GM18951 (cell line): ENCODE results near the gene CPT1C.

Source experiments
- POLR2A ChIP-seq: IDR thresholded peaks from 4 replicates; pipeline ENCODE4 v1.6.1; 2011; ENCODE audit warnings: mild to moderate bottlenecking; ENCODE audit not compliant: insufficient read length, insufficient read depth; ENCODE audit errors: extremely low read depth
- in situ Hi-C: fragments of 300-500 bp; cut with MboI; formaldehyde crosslinking; loops from one replicate; pipeline ENCODE4 v1.12.0; 2022; ENCODE audit warnings: low sequenced_read_pairs, mixed read lengths, inconsistent platforms; ENCODE audit not compliant: unreplicated experiment

Gene CPT1C

GRCh38 chr19:49655570-49656455, 35.1 kb upstream of the CPT1C start:
- no peak for TF ChIP-seq POLR2A
- in situ Hi-C loops, result no loop called here

DNA sequence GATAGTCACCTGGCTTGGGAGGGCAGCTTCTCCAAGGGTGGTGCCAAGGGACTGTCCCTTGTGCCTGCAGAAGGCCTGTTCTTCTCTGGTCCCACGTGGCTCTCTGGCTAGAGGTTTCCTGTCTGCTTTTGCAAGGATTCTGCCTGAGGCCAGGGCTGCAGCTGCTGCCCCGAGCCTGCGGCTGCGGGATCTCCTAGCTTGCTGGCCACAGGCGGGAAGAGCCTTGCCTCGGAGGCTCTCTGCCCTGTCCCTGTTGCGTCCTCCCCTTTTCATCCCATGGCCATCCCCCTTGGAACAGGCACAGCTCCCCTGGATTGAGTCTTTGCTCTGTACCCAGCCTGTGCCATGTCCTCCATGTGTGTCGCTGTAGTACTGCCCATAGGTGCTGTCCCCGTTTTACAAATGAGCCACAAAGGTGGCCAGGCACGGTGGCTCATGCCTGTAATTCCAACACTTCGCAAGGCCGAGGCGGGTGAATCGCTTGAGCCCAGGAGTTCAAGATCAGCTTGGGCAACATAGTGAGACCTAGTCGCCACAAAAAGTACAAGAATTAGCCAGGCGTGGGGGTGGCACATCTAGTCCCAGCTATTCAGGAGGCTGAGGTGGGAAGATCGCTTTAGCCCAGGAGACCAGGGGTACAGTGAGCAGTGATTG, 34.3 kb upstream of the CPT1C start:
- TF ChIP-seq POLR2A, result no peak
- in situ Hi-C loops, result no loop called here

- in situ Hi-C loops, result no loop called here
- TF ChIP-seq POLR2A, result no peak
These were observed 33.3 kb upstream of the CPT1C start for GRCh38 chr19:49657493-49658138.

GRCh38 chr19:49658139-49658517, 32.8 kb upstream of the CPT1C start:
- in situ Hi-C loops, result no loop called here
- TF ChIP-seq POLR2A, result no peak

DNA sequence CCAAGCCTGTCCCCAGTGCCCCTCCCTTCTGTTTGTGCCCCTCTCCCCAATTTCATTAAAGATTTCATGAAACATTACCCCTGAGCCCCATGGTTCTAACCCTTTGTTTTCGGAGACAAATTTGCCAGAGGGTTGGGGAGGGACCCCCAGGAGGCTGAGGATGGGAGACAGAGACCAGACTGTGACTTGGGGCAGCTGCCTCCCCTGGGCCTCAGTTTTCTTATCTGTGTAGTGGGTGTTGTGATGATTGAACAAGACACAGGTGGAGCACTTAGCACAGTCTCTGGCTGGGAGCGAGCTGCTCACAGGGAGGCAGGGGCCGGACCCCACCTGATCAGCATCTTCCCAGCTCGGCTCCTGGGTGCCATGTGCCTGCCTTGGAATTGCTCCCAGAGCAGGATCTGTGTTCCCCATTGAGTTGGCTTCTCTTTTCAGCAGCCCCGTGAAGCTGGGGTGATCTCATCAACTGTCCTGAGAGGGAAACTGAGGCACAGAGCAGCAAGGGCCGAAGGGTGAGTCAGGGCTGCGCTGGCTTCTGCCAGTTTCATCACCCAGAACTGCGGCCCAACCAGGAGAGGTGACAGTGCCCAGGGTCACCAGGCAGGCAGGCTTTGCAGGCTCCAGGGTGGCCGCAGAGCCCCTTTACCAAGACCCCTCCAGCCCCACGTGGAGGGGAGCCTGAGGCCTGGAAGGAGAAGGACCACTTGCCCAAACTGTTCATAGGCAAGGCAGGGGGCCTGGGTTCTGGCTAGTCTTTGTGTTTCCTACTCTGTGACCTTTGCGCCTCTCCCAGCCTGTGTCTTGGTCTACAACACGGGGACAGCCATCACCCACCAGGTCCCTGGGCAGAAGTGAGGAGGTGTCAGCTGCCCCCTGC, 32.1 kb upstream of the CPT1C start:
- TF ChIP-seq POLR2A, result no peak
- in situ Hi-C loops, result no loop called here

- TF ChIP-seq POLR2A, result no peak
- in situ Hi-C loops, result no loop called here
These were observed 30.5 kb upstream of the CPT1C start for GRCh38 chr19:49660338-49660961.

GRCh38 chr19:49662011-49662410, 28.9 kb upstream of the CPT1C start:
- TF ChIP-seq POLR2A, result no peak
- in situ Hi-C loops, result no loop called here

DNA sequence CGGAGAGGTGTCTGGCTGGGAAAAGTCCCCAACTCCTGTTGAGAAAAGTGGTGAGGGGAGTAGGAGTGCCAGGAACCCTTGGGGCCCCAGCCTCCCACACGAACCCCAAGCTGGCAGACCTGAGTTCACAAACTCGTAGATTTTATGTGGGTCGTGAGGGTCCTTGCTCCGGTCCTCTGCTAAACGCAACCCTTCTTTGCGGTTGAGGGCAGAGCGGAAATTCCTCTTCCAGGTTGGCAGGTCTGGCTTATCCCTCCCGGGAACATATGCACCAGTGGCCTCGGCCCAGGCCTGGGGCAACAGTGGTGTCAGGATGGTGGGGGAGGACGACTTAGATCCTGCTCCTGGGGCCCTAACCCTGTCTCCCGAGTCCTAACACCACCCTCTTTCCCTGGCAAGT, 27.7 kb upstream of the CPT1C start:
- in situ Hi-C loops, result no loop called here
- no peak for TF ChIP-seq POLR2A

DNA sequence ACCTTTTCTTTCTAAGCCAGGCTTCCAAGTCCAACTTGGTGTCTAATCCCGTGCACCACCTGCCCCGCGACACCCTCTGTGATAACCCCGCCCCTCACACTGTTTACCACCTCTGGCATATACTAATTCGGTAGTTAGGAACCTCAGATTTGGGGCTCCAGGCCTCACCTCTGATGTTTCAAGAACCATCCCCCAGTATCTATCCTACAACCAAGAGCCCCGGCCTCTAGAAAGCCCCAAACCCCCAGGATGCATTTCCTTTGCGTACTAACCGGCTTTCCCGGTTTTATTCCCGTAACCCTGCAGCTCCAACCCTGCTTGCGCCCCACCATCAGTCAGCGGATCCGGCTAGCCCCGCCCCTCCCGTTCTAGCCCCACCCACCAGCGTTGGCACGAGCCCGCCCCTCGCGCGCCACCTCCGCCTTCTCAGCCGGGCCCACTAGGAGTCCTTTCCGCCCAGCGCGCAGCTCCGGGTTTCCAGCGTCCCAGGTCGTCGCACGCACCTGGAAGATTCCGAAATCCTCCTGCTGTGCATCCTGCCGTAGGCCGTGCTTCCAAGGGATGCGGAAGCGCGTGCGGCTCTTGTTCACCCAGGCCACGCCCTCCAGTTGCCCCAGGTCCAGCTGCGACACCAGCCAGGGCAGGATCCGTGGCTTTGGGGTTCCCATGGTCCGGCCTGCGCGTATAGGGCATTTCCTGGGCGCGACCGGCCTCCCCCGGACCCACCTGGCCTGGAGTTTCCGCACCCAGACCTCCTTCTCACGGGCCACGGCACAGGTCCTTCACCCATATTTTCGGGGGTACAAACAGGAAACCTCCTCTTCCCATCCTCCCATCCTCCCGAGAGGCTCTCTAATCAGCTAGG, 26.5 kb upstream of the CPT1C start:
- TF ChIP-seq POLR2A, result peak; percentile 74
- in situ Hi-C loops, result no loop called here

GRCh38 chr19:49665036-49665350, 25.9 kb upstream of the CPT1C start:
- in situ Hi-C loops, result no loop called here
- no peak for TF ChIP-seq POLR2A

DNA sequence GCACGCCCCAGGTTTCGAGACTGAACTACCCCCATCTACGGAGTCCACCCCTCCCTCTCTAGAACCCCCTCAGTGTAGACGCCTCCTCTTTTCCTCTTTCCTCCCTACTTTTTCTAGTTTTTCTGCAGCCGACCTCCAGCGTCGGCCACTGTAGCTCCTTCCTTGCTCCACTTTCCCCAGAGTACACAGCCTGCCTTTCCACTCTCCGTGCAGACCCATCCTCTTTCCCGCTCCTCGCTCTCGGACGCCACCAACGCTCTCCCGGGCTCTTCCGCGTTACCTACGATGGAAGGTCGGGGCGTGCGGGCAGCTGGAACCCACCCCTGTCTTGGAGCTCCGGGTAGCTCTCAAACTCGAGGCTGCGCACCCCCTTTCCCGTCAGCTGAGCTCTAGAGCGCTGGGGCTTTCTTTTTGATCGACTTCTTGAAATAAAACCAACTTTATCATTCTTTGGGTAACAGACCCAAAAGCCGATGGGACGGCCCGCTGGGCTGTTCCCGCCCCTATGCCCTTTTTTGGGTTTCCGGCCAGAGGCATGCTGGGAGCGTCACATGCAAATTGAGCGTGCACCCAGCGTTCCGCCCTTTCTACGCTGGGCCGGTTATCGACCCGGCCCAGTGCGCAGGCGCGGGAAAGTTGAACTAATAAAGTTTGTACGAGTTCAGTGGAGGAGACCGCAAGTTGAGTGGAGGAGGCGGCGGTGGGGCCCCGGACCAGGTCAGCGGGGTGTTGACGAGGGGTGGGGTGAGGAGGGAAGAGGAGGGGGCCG, 25.4 kb upstream of the CPT1C start, which contains the start of the genes BCL2L12 and IRF3:
Gene BCL2L12, plus strand, starts transcription at position 583 of the 769 bp plus-strand sequence. CDS start 760 bp downstream, outside the sequence.
Gene IRF3, minus strand, starts transcription at position 507 of the 769 bp plus-strand sequence. CDS start 1,019 bp downstream, outside the sequence.
- peak; percentile 74 for TF ChIP-seq POLR2A
- in situ Hi-C loops, result no loop called here
